Loucy (cell line): ENCODE measurements around the gene ZFP30.

Experiments used
- EZH2phosphoT487 ChIP-seq: fragments of 200-600 bp; IDR thresholded peaks from 2 replicates; pipeline ENCODE4 v1.6.1; 2018; ENCODE audit warnings: antibody characterized with exemption, mild to moderate bottlenecking, moderate library complexity, borderline replicate concordance
- TF ChIP-seq, protein P1 (sequence below): fragments of 200-600 bp; sonication (generic); conservative IDR thresholded peaks from 2 replicates; pipeline ENCODE4 v1.5.1; 2014; ENCODE audit warnings: mild to moderate bottlenecking, antibody characterized with exemption, low read length

DNA sequence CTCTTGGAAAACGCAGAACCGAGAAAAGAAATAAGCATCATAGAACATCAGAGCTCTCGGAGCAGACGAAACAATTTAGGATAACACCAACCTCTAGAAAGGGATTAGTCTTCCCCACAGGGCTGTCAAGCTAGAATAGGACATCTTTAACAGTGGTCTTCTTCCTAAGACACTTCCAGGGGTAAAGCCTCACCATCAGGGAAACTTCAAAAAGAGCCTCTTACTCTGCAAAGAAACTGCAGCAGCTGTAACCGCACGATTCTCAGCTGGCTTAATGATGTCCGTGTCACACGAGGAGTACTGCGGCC lies 61.3 kb downstream of the ZFP30 start:
- TF ChIP-seq, protein P1, sequence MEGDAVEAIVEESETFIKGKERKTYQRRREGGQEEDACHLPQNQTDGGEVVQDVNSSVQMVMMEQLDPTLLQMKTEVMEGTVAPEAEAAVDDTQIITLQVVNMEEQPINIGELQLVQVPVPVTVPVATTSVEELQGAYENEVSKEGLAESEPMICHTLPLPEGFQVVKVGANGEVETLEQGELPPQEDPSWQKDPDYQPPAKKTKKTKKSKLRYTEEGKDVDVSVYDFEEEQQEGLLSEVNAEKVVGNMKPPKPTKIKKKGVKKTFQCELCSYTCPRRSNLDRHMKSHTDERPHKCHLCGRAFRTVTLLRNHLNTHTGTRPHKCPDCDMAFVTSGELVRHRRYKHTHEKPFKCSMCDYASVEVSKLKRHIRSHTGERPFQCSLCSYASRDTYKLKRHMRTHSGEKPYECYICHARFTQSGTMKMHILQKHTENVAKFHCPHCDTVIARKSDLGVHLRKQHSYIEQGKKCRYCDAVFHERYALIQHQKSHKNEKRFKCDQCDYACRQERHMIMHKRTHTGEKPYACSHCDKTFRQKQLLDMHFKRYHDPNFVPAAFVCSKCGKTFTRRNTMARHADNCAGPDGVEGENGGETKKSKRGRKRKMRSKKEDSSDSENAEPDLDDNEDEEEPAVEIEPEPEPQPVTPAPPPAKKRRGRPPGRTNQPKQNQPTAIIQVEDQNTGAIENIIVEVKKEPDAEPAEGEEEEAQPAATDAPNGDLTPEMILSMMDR: no peak
- TF ChIP-seq EZH2phosphoT487: no peak
